Aorta (tissue), 5 donors: ENCODE data around the gene NPAS4. TPM values are rescaled to one million over a fixed set of nuclear protein-coding genes. Genes with fewer than 3 reads are reported as not detected.
A peak's percentile ranks its signal among the peaks of the same experiment; 100 is the strongest.
"Not testable (repeated sequence)": the region's sequence is repeated elsewhere in the genome, so short reads cannot be mapped to it uniquely, and the experiment has no call there.

Source experiments
- ATAC-seq: fragments of 200-7000 bp; cut with Tn5 transposase; one replicate; pipeline ENCODE4 v1.9.1; 2022; ENCODE audit warnings: moderate library complexity; ENCODE audit not compliant: low FRiP score
- DNase-seq, 2 donors: peaks; one replicate each; pipeline ENCODE4 v3.0.0-alpha.2; 2020
- H3K27ac ChIP-seq, 2 donors: one replicate each; pipeline ENCODE4 v1.5.1; 2013; ENCODE audit warnings: low read length in 2 of 2, mild to moderate bottlenecking in 2 of 2, moderate library complexity in 2 of 2, control low read depth in 1 of 2, inconsistent platforms in 1 of 2, low read depth in 1 of 2
- H3K27me3 ChIP-seq, 2 donors: one replicate each; pipeline ENCODE4 v1.6.1; 2013; ENCODE audit warnings: control low read depth in 1 of 2, low read length in 1 of 2, mild to moderate bottlenecking in 1 of 2, moderate library complexity in 1 of 2; ENCODE audit not compliant: insufficient read depth in 2 of 2, control insufficient read depth in 1 of 2
- H3K36me3 ChIP-seq, 2 donors: one replicate each; pipeline ENCODE4 v1.6.1; 2013; ENCODE audit warnings: control low read depth in 1 of 2, low read length in 1 of 2, mild to moderate bottlenecking in 1 of 2; ENCODE audit not compliant: insufficient read depth in 2 of 2, control insufficient read depth in 1 of 2
- H3K4me1 ChIP-seq, 2 donors: one replicate each; pipeline ENCODE4 v1.6.1; 2013; ENCODE audit warnings: low read length in 2 of 2, control low read depth in 1 of 2, mild to moderate bottlenecking in 1 of 2, moderate library complexity in 1 of 2; ENCODE audit not compliant: insufficient read depth in 2 of 2, control insufficient read depth in 1 of 2
- H3K4me3 ChIP-seq, 2 donors: one replicate each; pipeline ENCODE4 v1.5.1; 2013; ENCODE audit warnings: low read length in 2 of 2, control low read depth in 1 of 2, mild to moderate bottlenecking in 1 of 2
- H3K9me3 ChIP-seq: one replicate; pipeline ENCODE4 v1.6.1; 2013; ENCODE audit warnings: mild to moderate bottlenecking, low read length; ENCODE audit not compliant: control insufficient read depth
- WGBS, 2 donors: extraction: QIAGEN DNeasy Blood & Tissue Kit; methylation state at CpG; one replicate each; pipeline ENCODE4 v1.1.7; 2013; 5-methylcytosine and 5-hydroxymethylcytosine counted together
- intact Hi-C, 2 donors: fragments of 100-400 bp; cut with DNase I; formaldehyde crosslinking; loops; one replicate each; pipeline versions ENCODE4 v1.14.2 to v1.15.0; 2022
- polyA plus RNA-seq, 2 donors: library from polyadenylated mRNA; stranded (reverse); fragments of 200-250 nt; gene quantifications; one replicate each; pipeline ENCODE4 v1.2.3, GENCODE V29; 2013
- total RNA-seq, 2 donors: library from RNA; stranded (reverse); fragmentation: NEBNext Ultra II Directional; extraction: Animal tissue kit (Norgen Biotek cat#: 25700); gene quantifications; one replicate each; pipeline ENCODE4 v1.2.1, GENCODE V29; 2021
- donor health status: healthy with polysubstance abuse.
- donor health status: Bipolar disorder and iron deficiency.
- donor health status: DM: no; HTN: no; CAD: no.
- donor health status: DM: no; HTN: no; CAD: no.
- donor health status: DM: yes; HTN: yes; CAD: no.

Gene NPAS4
- total and polyA plus RNA-seq, 4 donors: 0.54 to 7.0 (median 2.5) TPM; not detected in 1

GRCh38 chr11:66457826-66458225 is 37.0 kb downstream of the NPAS4 start:
- ATAC-seq: no peak
- DNase-seq: no peak
- H3K36me3 ChIP-seq: no peaks in the 10 kb centered on the region
- no peak overlapping the region for H3K27ac ChIP-seq
- intact Hi-C loops: no loop called here
- H3K4me3 ChIP-seq: no peak overlapping the region
- H3K4me1 ChIP-seq: no peaks in the 10 kb centered on the region
- WGBS, 2 donors: 85 to 93% methylated on average over 6 of the region's 6 CpGs
- H3K27me3 ChIP-seq: no peaks in the 10 kb centered on the region
- no peaks in the 10 kb centered on the region for H3K9me3 ChIP-seq

- Histone ChIP-seq H3K4me3 (no peak overlapping the region), H3K27me3 (no peaks in the 10 kb centered on the region), H3K9me3 (no peaks in the 10 kb centered on the region), H3K4me1 (no peaks in the 10 kb centered on the region), H3K36me3 (no peaks in the 10 kb centered on the region), H3K27ac (no peak overlapping the region)
- no peak for ATAC-seq
- DNase-seq: no peak
- intact Hi-C loops: no loop called here
- WGBS, 2 donors: 52 to 69% methylated on average over 5 of the region's 5 CpGs
Measured at GRCh38 chr11:66459138-66459778, 38.4 kb downstream of the NPAS4 start.

- Histone ChIP-seq H3K27me3 (no peaks in the 10 kb centered on the region), H3K9me3 (no peaks in the 10 kb centered on the region), H3K27ac (no peak overlapping the region), H3K4me1 (no peaks in the 10 kb centered on the region), H3K36me3 (no peaks in the 10 kb centered on the region), H3K4me3 (no peak overlapping the region)
- ATAC-seq: no peak
- DNase-seq: no peak
- intact Hi-C loops: no loop called here
Measured at GRCh38 chr11:66462010-66462409, 41.2 kb downstream of the NPAS4 start.

GRCh38 chr11:66462911-66463310 is 42.1 kb downstream of the NPAS4 start:
- 96% methylated on average over 3 of the region's 3 CpGs for WGBS, 2 donors
- H3K4me1 ChIP-seq: no peaks in the 10 kb centered on the region
- intact Hi-C loops: no loop called here
- H3K36me3 ChIP-seq: no peaks in the 10 kb centered on the region
- no peak overlapping the region for H3K27ac ChIP-seq
- no peaks in the 10 kb centered on the region for H3K27me3 ChIP-seq
- H3K4me3 ChIP-seq: no peak overlapping the region
- ATAC-seq (no peak), DNase-seq (no peak)
- H3K9me3 ChIP-seq: no peaks in the 10 kb centered on the region

DNA sequence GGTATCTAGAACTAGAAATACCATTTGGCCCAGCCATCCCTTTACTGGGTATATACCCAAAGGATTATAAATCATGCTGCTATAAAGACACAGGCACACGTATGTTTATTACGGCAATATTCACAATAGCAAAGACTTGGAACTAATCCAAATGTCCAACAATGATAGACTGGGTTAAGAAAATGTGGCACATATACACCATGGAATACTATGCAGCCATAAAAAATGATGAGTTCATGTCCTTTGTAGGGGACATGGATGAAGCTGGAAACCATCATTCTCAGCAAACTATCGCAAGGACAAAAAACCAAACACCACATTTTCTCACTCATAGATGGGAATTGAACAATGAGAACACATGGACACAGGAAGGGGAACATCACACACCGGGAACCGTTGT is 43.3 kb downstream of the NPAS4 start:
- DNase-seq, H3K27ac ChIP-seq, ATAC-seq, H3K9me3 ChIP-seq, H3K27me3 ChIP-seq, H3K4me3 ChIP-seq, H3K36me3 ChIP-seq, intact Hi-C loops, H3K4me1 ChIP-seq: not testable (repeated sequence)
- WGBS, 2 donors: 85 to 91% methylated on average over 5 of the region's 5 CpGs

DNA sequence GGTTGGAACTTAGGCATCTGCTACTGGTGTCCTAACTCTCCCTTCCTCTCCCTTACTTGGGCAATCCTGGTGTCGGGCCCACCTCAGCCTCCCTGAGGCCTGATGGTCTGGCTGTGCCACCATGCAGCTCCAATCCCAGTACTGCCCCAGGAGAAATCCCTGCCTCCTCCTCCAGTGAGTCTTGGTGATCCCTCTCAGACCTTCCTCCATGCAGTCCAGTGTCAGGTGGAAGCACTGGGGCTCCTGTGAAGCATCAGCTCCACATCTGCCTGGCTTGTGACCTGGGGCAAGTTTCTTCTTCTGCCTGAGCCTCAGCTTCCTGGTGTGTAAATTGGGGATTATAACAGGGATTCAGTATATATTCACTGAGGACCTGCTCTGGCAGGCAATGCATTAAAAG is 44.1 kb downstream of the NPAS4 start:
- WGBS, 2 donors: 71 to 78% methylated on average over 1 of the region's 1 CpG
- no peaks in the 10 kb centered on the region for H3K4me1 ChIP-seq
- no peaks in the 10 kb centered on the region for H3K9me3 ChIP-seq
- no peak for ATAC-seq
- H3K36me3 ChIP-seq: no peaks in the 10 kb centered on the region
- H3K27me3 ChIP-seq: no peaks in the 10 kb centered on the region
- intact Hi-C loops: no loop called here
- no peak overlapping the region for H3K27ac ChIP-seq
- no peak for DNase-seq
- no peak overlapping the region for H3K4me3 ChIP-seq

DNA sequence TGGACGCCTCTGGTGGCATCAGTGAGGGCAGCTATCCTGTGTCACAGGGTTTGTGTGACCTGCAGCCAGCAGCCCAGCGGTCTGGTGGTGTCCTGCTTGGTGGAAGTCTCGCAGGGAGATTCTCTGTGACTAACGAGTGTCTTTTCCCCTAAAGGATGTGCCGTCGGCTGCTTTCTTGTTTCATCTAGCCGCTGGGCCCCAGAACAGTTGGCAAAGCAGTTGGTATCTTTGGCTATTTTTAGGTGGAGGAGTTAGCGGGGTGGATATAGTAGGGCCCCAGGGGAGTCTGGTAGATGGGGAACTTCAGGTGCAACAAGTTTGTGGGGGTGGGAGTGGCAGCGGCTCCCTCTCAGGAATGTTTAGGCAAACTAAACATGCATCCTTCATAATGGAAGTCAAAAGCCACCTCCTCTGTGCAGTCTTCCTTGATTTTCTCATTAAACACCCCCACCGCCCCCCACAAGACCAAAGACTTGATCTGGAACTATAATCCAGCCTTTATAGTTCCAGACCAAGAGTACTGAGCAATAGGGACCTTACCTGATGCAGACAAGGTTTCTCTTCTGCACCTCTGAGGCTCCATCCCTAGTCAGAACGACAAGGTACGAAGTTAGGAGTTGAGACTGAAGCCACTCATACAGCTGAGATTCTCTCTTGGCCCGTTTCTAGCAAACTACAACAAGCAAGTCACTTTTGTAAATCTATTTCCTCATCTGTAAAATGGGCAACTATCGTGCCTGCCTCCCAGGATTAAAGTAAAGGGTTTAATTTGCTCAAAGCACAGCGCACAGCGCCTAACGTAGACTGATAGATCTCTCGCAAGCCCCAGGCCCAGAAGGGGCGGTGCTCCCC is 44.8 kb downstream of the NPAS4 start:
- no peak overlapping the region for H3K4me3 ChIP-seq
- H3K4me1 ChIP-seq: no peaks in the 10 kb centered on the region
- WGBS, 2 donors: 33 to 36% methylated on average over 19 of the region's 19 CpGs
- intact Hi-C loops: no loop called here
- ATAC-seq (no peak), DNase-seq (no peak)
- H3K27ac ChIP-seq: no peak overlapping the region
- H3K27me3 ChIP-seq: no peaks in the 10 kb centered on the region
- no peaks in the 10 kb centered on the region for H3K36me3 ChIP-seq
- H3K9me3 ChIP-seq: no peaks in the 10 kb centered on the region

DNA sequence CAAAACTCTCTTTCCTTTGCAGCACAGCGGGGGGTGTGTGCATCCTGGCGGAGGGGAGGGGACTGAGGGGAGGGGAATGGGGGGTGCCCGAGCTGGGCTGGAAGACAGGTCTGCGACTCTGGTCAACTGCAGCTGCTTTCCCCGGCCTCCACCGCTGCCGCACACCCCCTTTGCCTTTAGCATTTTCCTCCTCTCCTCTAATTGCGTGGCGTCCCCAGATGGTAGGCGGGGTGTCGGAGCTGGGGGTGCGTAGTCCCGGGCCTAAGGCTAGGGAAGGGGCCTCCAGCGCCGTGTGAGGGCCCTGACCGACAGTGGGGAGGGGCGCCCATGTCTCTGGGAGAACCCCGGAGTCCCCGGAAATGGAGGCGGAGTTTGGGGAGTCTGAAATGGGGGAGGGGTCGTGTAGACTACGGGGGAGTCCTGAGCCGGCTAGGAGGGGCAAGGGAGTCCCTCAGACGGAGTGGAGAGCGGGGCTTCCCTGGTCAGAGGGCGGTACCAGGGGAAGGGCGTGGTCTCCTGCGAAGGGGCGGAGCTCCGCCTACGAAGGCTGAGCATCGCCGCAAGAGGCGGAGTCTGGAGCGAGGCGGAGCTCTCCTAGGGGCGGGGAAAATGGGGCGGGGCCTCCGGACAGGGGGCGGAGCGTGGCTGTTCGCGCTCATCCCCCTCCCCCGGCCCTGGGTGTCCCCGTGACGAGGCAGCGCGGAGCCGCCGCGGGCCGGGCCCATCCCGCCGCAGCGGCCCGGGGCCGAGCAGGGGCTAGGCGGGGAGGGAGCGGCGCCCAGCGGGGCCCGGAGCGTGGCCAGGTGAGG is 45.6 kb downstream of the NPAS4 start, which contains the start of gene PELI3:
TSS of gene PELI3 (plus strand) at position 681 of the 809 bp plus-strand sequence. CDS start 1,224 bp downstream, outside the sequence.
- Histone ChIP-seq H3K9me3 (no peaks in the 10 kb centered on the region), H3K27me3 (no peaks in the 10 kb centered on the region), H3K36me3 (no peaks in the 10 kb centered on the region), H3K4me3 (peak within 1 kb of the TSS; percentile 70 to 78), H3K27ac (peak within 1 kb of the TSS in 1 of 2 donors; percentile 28), H3K4me1 (no peaks in the 10 kb centered on the region)
- 0 to 1% methylated on average over 34 to 63 of the region's 63 CpGs for WGBS, 2 donors
- peak; percentile 99 for ATAC-seq
- intact Hi-C loops: no loop called here
- DNase-seq: peak; percentile 96 to 99
